ENCODE measurements around the gene NANOS3.

DNA sequence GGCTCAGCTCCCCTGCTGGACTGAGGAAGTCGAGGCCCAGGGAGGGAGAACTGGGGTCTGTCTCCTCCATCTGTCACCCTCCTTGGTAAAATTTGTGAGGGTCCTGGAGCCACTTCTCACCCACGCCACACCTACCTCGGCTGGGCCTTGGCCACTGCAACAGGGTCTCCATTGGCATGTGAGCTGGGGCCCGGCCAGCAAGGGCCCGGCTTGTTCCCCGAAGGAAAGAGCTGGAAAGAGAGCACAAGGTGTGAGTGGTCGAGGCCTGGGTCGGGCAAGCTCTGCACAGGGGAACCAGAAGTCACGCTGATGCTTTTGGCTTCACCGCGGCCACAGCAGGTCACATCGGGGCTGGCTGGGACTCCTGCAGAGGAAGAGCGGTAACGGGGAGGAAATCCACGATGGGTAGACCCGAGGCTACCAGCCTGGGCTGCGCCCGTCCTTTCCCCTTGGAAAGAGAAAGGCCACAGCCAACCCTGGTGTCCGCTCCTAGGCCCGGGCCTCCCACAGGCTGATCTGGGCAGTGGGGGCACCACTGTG lies 9.0 kb downstream of the NANOS3 start:
- TF ChIP-seq, protein P1, sequence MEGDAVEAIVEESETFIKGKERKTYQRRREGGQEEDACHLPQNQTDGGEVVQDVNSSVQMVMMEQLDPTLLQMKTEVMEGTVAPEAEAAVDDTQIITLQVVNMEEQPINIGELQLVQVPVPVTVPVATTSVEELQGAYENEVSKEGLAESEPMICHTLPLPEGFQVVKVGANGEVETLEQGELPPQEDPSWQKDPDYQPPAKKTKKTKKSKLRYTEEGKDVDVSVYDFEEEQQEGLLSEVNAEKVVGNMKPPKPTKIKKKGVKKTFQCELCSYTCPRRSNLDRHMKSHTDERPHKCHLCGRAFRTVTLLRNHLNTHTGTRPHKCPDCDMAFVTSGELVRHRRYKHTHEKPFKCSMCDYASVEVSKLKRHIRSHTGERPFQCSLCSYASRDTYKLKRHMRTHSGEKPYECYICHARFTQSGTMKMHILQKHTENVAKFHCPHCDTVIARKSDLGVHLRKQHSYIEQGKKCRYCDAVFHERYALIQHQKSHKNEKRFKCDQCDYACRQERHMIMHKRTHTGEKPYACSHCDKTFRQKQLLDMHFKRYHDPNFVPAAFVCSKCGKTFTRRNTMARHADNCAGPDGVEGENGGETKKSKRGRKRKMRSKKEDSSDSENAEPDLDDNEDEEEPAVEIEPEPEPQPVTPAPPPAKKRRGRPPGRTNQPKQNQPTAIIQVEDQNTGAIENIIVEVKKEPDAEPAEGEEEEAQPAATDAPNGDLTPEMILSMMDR (IDR thresholded peaks at IDR 0.05): no peak
- TF ChIP-seq POLR2A (IDR thresholded peaks at IDR 0.05): no peak

All from prostate gland (tissue), 2 donors.